Measurements from ENCODE around the gene ITGA6.

ITGA6 gene

GRCh38 chr2:172404824-172405223 lies 22.6 kb upstream of the ITGA6 start:
- Histone ChIP-seq H3K4me3 (no peak overlapping the region), H3K27ac (no peak overlapping the region)
- TF ChIP-seq, protein P1, sequence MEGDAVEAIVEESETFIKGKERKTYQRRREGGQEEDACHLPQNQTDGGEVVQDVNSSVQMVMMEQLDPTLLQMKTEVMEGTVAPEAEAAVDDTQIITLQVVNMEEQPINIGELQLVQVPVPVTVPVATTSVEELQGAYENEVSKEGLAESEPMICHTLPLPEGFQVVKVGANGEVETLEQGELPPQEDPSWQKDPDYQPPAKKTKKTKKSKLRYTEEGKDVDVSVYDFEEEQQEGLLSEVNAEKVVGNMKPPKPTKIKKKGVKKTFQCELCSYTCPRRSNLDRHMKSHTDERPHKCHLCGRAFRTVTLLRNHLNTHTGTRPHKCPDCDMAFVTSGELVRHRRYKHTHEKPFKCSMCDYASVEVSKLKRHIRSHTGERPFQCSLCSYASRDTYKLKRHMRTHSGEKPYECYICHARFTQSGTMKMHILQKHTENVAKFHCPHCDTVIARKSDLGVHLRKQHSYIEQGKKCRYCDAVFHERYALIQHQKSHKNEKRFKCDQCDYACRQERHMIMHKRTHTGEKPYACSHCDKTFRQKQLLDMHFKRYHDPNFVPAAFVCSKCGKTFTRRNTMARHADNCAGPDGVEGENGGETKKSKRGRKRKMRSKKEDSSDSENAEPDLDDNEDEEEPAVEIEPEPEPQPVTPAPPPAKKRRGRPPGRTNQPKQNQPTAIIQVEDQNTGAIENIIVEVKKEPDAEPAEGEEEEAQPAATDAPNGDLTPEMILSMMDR (IDR thresholded peaks at IDR 0.05), result no peak
- no peak for DNase-seq (ENCODE audit: low spot score)

DNA sequence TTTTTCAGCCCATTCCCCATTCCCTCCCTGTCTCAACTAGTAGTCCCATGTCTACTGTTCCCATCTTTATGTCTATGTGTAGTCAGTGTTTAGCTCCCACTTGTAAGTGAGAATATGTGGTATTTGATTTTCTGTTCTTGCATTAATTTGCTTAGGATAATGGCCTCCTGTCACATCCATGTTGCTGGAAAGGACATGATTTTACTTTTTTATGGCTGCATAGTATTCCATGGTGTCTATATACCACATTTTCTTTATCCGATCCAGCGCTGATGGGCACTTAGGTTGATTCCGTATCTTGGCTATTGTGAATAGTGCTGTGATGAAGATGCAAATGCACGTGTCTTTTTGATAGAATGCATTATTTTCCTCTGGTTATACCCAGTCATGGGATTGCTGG lies 21.7 kb upstream of the ITGA6 start:
- no peak for DNase-seq (ENCODE audit: low spot score)
- Histone ChIP-seq H3K4me3 (no peak overlapping the region), H3K27ac (no peak overlapping the region)
- TF ChIP-seq, protein P1 (IDR thresholded peaks at IDR 0.05), result no peak

- no peak for DNase-seq (ENCODE audit: low spot score)
- TF ChIP-seq, protein P1 (IDR thresholded peaks at IDR 0.05), result no peak
- no peak overlapping the region for H3K4me3 ChIP-seq
- no peak overlapping the region for H3K27ac ChIP-seq
Measured at GRCh38 chr2:172408143-172408766, 19.1 kb upstream of the ITGA6 start.

GRCh38 chr2:172409042-172409441 lies 18.3 kb upstream of the ITGA6 start:
- Histone ChIP-seq H3K27ac (no peak overlapping the region), H3K4me3 (no peak overlapping the region)
- TF ChIP-seq, protein P1 (IDR thresholded peaks at IDR 0.05), result no peak
- no peak for DNase-seq (ENCODE audit: low spot score)

GRCh38 chr2:172412984-172413492 lies 14.3 kb upstream of the ITGA6 start:
- no peak overlapping the region for H3K27ac ChIP-seq
- DNase-seq (ENCODE audit: low spot score), result no peak
- no peak overlapping the region for H3K4me3 ChIP-seq
- TF ChIP-seq, protein P1 (IDR thresholded peaks at IDR 0.05), result no peak

- TF ChIP-seq, protein P1 (IDR thresholded peaks at IDR 0.05), result no peak
- DNase-seq (ENCODE audit: low spot score), result no peak
- Histone ChIP-seq H3K4me3 (no peak overlapping the region), H3K27ac (no peak overlapping the region)
Measured at GRCh38 chr2:172415157-172415864, 12.1 kb upstream of the ITGA6 start.

GRCh38 chr2:172415865-172416183 lies 11.6 kb upstream of the ITGA6 start:
- Histone ChIP-seq H3K4me3 (no peak overlapping the region), H3K27ac (no peak overlapping the region)
- TF ChIP-seq, protein P1 (IDR thresholded peaks at IDR 0.05), result no peak
- DNase-seq (ENCODE audit: low spot score), result no peak
